Heart left ventricle (tissue), 16 donors: ENCODE measurements around the gene NANS. TPM values are rescaled to one million over a fixed set of nuclear protein-coding genes. Genes with fewer than 3 reads are reported as not detected.
"Not testable (repeated sequence)": the region's sequence is repeated elsewhere in the genome, so short reads cannot be mapped to it uniquely, and the experiment has no call there.

Source experiments
- ATAC-seq, 4 donors: fragments of 200-7000 bp; cut with Tn5 transposase; one replicate each; pipeline ENCODE4 v1.9.1; 2020 to 2022; ENCODE audit warnings: moderate library complexity in 4 of 4, mild to moderate bottlenecking in 3 of 4, moderate number of reproducible peaks in 1 of 4
- DNase-seq, 5 donors: peaks; one replicate each; pipeline ENCODE4 v3.0.0-alpha.2; 2020
- H3K27ac ChIP-seq, 12 donors: fragments of 200-600 bp; sonication (generic) in 4 of 12; one replicate each; pipeline versions ENCODE4 v1.5.0 to v1.8.0; 2016 to 2022; ENCODE audit warnings: mild to moderate bottlenecking in 2 of 12
- H3K27me3 ChIP-seq, 9 donors: fragments of 200-600 bp; sonication (generic) in 2 of 9; one replicate each; pipeline versions ENCODE4 v1.5.1 to v1.8.0; 2016 to 2022; ENCODE audit warnings: mild to moderate bottlenecking in 3 of 9
- H3K36me3 ChIP-seq, 9 donors: fragments of 200-600 bp; sonication (generic) in 2 of 9; one replicate each; pipeline versions ENCODE4 v1.5.0 to v1.8.0; 2018 to 2022; ENCODE audit warnings: mild to moderate bottlenecking in 2 of 9
- H3K4me1 ChIP-seq, 12 donors: fragments of 200-600 bp; sonication (generic) in 4 of 12; one replicate each; pipeline versions ENCODE4 v1.5.0 to v1.8.0; 2016 to 2022; ENCODE audit warnings: mild to moderate bottlenecking in 3 of 12
- H3K4me3 ChIP-seq, 12 donors: fragments of 200-600 bp; sonication (generic) in 4 of 12; one replicate each; pipeline versions ENCODE4 v1.5.0 to v1.8.0; 2017 to 2022; ENCODE audit warnings: mild to moderate bottlenecking in 9 of 12, moderate library complexity in 4 of 12
- H3K9me3 ChIP-seq, 12 donors: fragments of 200-600 bp; sonication (generic) in 4 of 12; one replicate each; pipeline versions ENCODE4 v1.5.0 to v1.8.0; 2016 to 2022; ENCODE audit warnings: mild to moderate bottlenecking in 1 of 12
- POLR2A ChIP-seq, 2 donors: fragments of 450-650 bp; IDR thresholded peaks; one replicate each; pipeline ENCODE4 v1.6.1; 2017; ENCODE audit warnings: antibody characterized with exemption in 2 of 2, mild to moderate bottlenecking in 2 of 2, moderate library complexity in 2 of 2
- WGBS, 4 donors: extraction: QIAGEN DNeasy Blood & Tissue Kit in 2 of 4; methylation state at CpG; one replicate each; pipeline versions ENCODE4 v1.1.5 to v1.1.7; 2013 to 2018; 5-methylcytosine and 5-hydroxymethylcytosine counted together
- intact Hi-C, 10 donors: fragments of 100-400 bp; cut with DNase I; formaldehyde crosslinking; loops; one replicate each; pipeline versions ENCODE4 v1.11.1 to v1.14.2; 2022
- polyA plus RNA-seq, 2 donors: library from polyadenylated mRNA; stranded (reverse); fragments of 200-250 nt; gene quantifications; one replicate each; pipeline ENCODE4 v1.2.3, GENCODE V29; 2013
- total RNA-seq, 9 donors: library from RNA; depleted of rRNA in 2 of 9; stranded (reverse); fragments of >200 nt in 2 of 9; fragmentation: NEBNext Ultra II Directional in 3 of 9; extraction: Animal tissue kit (Norgen Biotek cat#: 25700) in 3 of 9; gene quantifications; one replicate each; pipeline versions ENCODE4 v1.1.0 to v1.2.4, GENCODE V29; 2016 to 2023
- TF ChIP-seq, protein P1 (sequence below), 12 donors: fragments of 200-600 bp; sonication (generic) in 4 of 12; IDR thresholded peaks; one replicate each; pipeline versions ENCODE4 v1.5.0 to v1.8.0; 2018 to 2022; ENCODE audit warnings: antibody characterized with exemption in 12 of 12, mild to moderate bottlenecking in 5 of 12
- donor health status: ischemic (EF 13 %, LVEDD 7.1; RV severe dilation, severe dysfunction).
- donor health status: healthy with polysubstance abuse.
- donor health status: DM: no; HTN: yes; CAD: no.
- donor health status: DM: no; HTN: no; CAD: no.
- donor health status: ischemic (EF 25% LVEDD 6.9; RV normal size, moderate dysfunction).
- donor health status: ischemic (EF 25% LVEDD 5.7; RV mildly dilated, moderate dysfunction).
- donor health status: healthy.
- donor health status: DM: yes; HTN: yes; CAD: no.
- donor health status: ischemic (EF 35%, LVEDD 5.7; RV mildly dilated, moderate dysfunction).
- donor health status: nonischemic (EF 11% LVEDD 7.7; RV severe dilation, severe dysfunction).
- donor health status: DM: yes; HTN: yes; CAD: no.
- donor health status: PGD.
- donor health status: ischemic (EF 29% LVEDD 5.4; RV normal size, mild dysfunction).
- donor health status: nonischemic (EF 23%, LVEDD 6.1; RV moderate dilation, normal function).

NANS gene
- total and polyA plus RNA-seq, 11 donors = 24.3 to 144 (median 40.7) TPM

- no peak for ATAC-seq
- no peak overlapping the region for H3K4me3 ChIP-seq
- no peak for DNase-seq
- H3K27me3 ChIP-seq = no peaks in the 10 kb centered on the region
- H3K36me3 ChIP-seq = peaks cover 0 to 7% (median 0%) of the 10 kb centered on the region in 9 donors
- intact Hi-C loops = no loop called here
- WGBS, 4 donors = 95 to 100% (median 97%) methylated on average over 2 of the region's 2 CpGs
- H3K27ac ChIP-seq = peak overlapping the region in 1 of 12 donors; percentile 81
- TF ChIP-seq, protein P1, sequence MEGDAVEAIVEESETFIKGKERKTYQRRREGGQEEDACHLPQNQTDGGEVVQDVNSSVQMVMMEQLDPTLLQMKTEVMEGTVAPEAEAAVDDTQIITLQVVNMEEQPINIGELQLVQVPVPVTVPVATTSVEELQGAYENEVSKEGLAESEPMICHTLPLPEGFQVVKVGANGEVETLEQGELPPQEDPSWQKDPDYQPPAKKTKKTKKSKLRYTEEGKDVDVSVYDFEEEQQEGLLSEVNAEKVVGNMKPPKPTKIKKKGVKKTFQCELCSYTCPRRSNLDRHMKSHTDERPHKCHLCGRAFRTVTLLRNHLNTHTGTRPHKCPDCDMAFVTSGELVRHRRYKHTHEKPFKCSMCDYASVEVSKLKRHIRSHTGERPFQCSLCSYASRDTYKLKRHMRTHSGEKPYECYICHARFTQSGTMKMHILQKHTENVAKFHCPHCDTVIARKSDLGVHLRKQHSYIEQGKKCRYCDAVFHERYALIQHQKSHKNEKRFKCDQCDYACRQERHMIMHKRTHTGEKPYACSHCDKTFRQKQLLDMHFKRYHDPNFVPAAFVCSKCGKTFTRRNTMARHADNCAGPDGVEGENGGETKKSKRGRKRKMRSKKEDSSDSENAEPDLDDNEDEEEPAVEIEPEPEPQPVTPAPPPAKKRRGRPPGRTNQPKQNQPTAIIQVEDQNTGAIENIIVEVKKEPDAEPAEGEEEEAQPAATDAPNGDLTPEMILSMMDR (IDR thresholded peaks at IDR 0.05) = no peak
- no peak for TF ChIP-seq POLR2A (IDR thresholded peaks at IDR 0.05)
- peaks cover 0 to 73% (median 0%) of the 10 kb centered on the region in 12 donors for H3K4me1 ChIP-seq
- peaks cover 0 to 21% (median 0%) of the 10 kb centered on the region in 12 donors for H3K9me3 ChIP-seq
These were observed 51.4 kb downstream of the NANS start for GRCh38 chr9:98107926-98108325.

GRCh38 chr9:98108531-98109031 lies 52.0 kb downstream of the NANS start:
- peaks cover 0 to 21% (median 0%) of the 10 kb centered on the region in 12 donors for H3K9me3 ChIP-seq
- WGBS, 4 donors = 80 to 86% (median 84%) methylated on average over 5 of the region's 5 CpGs

DNA sequence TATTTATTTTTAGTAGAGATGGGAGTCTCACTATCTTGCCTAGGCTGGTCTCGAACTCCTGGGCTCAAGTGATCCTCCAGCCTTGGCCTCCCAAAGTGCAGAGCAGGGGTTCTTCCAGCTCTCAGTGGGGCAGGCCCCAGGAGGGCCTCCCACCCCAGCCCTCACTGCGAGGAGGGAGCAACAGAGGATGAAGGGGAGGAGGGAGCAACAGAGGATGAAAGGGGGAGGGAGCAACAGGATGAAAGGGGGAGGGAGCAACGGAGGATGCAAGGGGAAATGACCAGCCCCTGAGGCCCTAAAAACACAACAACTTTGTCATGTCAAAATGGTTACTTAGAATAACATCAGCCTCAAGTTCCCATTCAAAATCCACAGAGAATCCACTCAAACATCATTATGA lies 52.5 kb downstream of the NANS start:
- intact Hi-C loops = no loop called here
- Histone ChIP-seq H3K27me3 (no peaks in the 10 kb centered on the region), H3K4me1 (peaks cover 0 to 71% (median 0%) of the 10 kb centered on the region in 12 donors), H3K9me3 (peaks cover 0 to 21% (median 0%) of the 10 kb centered on the region in 12 donors), H3K36me3 (peaks cover 0 to 7% (median 0%) of the 10 kb centered on the region in 9 donors), H3K4me3 (no peak overlapping the region), H3K27ac (peak overlapping the region in 1 of 12 donors; percentile 81)
- ATAC-seq = no peak
- WGBS, 4 donors = 58 to 67% (median 63%) methylated on average over 3 of the region's 3 CpGs
- no peak for DNase-seq
- TF ChIP-seq, protein P1 (IDR thresholded peaks at IDR 0.05) = no peak
- no peak for TF ChIP-seq POLR2A (IDR thresholded peaks at IDR 0.05)

More at GRCh38 chr9:98108531-98109031, 52.0 kb downstream of the NANS start:
- H3K4me1 ChIP-seq = peaks cover 0 to 73% (median 0%) of the 10 kb centered on the region in 12 donors
- intact Hi-C loops = no loop called here
- H3K36me3 ChIP-seq = peaks cover 0 to 7% (median 0%) of the 10 kb centered on the region in 9 donors
- peak overlapping the region in 1 of 12 donors; percentile 81 for H3K27ac ChIP-seq
- no peaks in the 10 kb centered on the region for H3K27me3 ChIP-seq
- TF ChIP-seq, protein P1 (IDR thresholded peaks at IDR 0.05) = no peak
- no peak for TF ChIP-seq POLR2A (IDR thresholded peaks at IDR 0.05)
- DNase-seq = no peak
- ATAC-seq = peak in 3 of 4 donors; percentile 24 to 53 (median 28)
- H3K4me3 ChIP-seq = no peak overlapping the region

DNA sequence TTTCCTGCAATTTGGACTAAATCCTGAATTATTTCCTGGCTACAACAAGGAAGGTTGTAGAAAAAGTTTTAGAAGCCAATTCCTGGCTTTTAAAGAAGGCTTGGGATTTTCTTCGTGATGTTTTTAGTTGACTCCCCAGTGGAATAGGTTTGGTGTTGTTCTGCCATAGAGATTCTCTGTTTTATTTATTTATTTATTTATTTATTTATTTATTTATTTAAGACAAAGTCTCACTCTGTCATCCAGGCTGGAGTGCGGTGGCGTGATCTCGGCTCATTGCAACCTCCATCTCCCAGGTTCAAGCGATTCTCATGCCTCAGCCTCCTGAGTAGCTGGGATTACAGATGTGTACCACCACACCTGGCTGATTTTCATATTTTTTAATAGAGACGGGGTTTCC lies 60.6 kb downstream of the NANS start:
- H3K36me3 ChIP-seq, H3K27ac ChIP-seq, H3K9me3 ChIP-seq, H3K27me3 ChIP-seq, H3K4me3 ChIP-seq, intact Hi-C loops, DNase-seq, ATAC-seq: not testable (repeated sequence)
- 96 to 97% (median 96%) methylated on average over 6 of the region's 6 CpGs for WGBS, 4 donors
- H3K4me1 ChIP-seq = peaks cover 0 to 80% (median 7%) of the 10 kb centered on the region in 12 donors
